Parathyroid adenoma (tissue), 2 donors: Measurements from ENCODE around the gene CAMK1D.

Experiments
- H2AFZ ChIP-seq: fragments of 300-600 bp; sonication (generic); one replicate; pipeline ENCODE4 v1.7.0; 2017; ENCODE audit warnings: antibody characterized with exemption, mild to moderate bottlenecking
- H3K27ac ChIP-seq: fragments of 300-600 bp; sonication (generic); one replicate; pipeline ENCODE4 v1.7.0; 2017
- H3K27me3 ChIP-seq: fragments of 300-600 bp; sonication (generic); one replicate; pipeline ENCODE4 v1.7.0; 2017; ENCODE audit warnings: low read length; ENCODE audit not compliant: control insufficient read depth, insufficient read depth
- H3K36me3 ChIP-seq: fragments of 300-600 bp; sonication (generic); one replicate; pipeline ENCODE4 v1.7.0; 2017; ENCODE audit warnings: low read length; ENCODE audit not compliant: control insufficient read depth, insufficient read depth
- H3K4me1 ChIP-seq: fragments of 300-600 bp; sonication (generic); one replicate; pipeline ENCODE4 v1.7.0; 2017; ENCODE audit warnings: control low read depth
- H3K4me2 ChIP-seq: fragments of 300-600 bp; sonication (generic); one replicate; pipeline ENCODE4 v1.7.0; 2017; ENCODE audit warnings: low read length
- H3K4me3 ChIP-seq: fragments of 300-600 bp; sonication (generic); one replicate; pipeline ENCODE4 v1.7.0; 2017; ENCODE audit warnings: low read depth, low read length
- H3K79me2 ChIP-seq: fragments of 300-600 bp; sonication (generic); one replicate; pipeline ENCODE4 v1.7.0; 2017; ENCODE audit warnings: control low read depth
- H3K9ac ChIP-seq: fragments of 300-600 bp; sonication (generic); one replicate; pipeline ENCODE4 v1.7.0; 2017; ENCODE audit warnings: mild to moderate bottlenecking
- H3K9me3 ChIP-seq: fragments of 300-600 bp; sonication (generic); one replicate; pipeline ENCODE4 v1.7.0; 2017; ENCODE audit warnings: low read length; ENCODE audit not compliant: control insufficient read depth
- TF ChIP-seq, protein P1 (sequence below): fragments of 300-600 bp; sonication (generic); IDR thresholded peaks from one replicate; pipeline ENCODE4 v1.7.0; 2017; ENCODE audit warnings: antibody characterized with exemption, mild to moderate bottlenecking
- donor health status: primary hyperparathyroidism.

CAMK1D gene

DNA sequence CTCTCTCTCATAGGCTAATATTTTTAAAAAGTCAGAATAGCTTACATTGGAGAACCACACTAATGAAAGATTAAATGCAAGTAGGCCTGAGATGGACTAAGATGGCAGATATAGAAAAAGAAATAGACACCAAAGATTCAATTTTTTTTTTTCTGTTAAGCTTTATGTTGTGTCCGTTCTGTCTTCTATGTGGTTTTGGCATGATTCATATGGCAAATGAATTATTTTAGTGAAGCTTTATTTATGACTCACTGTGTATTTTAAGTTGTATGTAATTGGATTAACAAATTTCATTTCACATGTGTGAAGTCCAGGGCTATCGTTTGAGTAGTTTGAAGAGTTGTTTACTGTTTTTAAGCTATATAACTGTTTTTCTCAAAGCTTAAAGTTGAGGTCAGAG, 214.8 kb downstream of the CAMK1D start:
- Histone ChIP-seq H3K4me2 (no peak overlapping the region), H3K9me3 (no peaks in the 10 kb centered on the region), H3K79me2 (no peaks in the 10 kb centered on the region), H3K36me3 (no peaks in the 10 kb centered on the region), H3K9ac (no peak overlapping the region), H3K4me1 (no peaks in the 10 kb centered on the region), H3K27ac (no peak overlapping the region), H2AFZ (no peak overlapping the region), H3K4me3 (no peak overlapping the region), H3K27me3 (no peaks in the 10 kb centered on the region)
- TF ChIP-seq, protein P1, sequence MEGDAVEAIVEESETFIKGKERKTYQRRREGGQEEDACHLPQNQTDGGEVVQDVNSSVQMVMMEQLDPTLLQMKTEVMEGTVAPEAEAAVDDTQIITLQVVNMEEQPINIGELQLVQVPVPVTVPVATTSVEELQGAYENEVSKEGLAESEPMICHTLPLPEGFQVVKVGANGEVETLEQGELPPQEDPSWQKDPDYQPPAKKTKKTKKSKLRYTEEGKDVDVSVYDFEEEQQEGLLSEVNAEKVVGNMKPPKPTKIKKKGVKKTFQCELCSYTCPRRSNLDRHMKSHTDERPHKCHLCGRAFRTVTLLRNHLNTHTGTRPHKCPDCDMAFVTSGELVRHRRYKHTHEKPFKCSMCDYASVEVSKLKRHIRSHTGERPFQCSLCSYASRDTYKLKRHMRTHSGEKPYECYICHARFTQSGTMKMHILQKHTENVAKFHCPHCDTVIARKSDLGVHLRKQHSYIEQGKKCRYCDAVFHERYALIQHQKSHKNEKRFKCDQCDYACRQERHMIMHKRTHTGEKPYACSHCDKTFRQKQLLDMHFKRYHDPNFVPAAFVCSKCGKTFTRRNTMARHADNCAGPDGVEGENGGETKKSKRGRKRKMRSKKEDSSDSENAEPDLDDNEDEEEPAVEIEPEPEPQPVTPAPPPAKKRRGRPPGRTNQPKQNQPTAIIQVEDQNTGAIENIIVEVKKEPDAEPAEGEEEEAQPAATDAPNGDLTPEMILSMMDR = no peak

DNA sequence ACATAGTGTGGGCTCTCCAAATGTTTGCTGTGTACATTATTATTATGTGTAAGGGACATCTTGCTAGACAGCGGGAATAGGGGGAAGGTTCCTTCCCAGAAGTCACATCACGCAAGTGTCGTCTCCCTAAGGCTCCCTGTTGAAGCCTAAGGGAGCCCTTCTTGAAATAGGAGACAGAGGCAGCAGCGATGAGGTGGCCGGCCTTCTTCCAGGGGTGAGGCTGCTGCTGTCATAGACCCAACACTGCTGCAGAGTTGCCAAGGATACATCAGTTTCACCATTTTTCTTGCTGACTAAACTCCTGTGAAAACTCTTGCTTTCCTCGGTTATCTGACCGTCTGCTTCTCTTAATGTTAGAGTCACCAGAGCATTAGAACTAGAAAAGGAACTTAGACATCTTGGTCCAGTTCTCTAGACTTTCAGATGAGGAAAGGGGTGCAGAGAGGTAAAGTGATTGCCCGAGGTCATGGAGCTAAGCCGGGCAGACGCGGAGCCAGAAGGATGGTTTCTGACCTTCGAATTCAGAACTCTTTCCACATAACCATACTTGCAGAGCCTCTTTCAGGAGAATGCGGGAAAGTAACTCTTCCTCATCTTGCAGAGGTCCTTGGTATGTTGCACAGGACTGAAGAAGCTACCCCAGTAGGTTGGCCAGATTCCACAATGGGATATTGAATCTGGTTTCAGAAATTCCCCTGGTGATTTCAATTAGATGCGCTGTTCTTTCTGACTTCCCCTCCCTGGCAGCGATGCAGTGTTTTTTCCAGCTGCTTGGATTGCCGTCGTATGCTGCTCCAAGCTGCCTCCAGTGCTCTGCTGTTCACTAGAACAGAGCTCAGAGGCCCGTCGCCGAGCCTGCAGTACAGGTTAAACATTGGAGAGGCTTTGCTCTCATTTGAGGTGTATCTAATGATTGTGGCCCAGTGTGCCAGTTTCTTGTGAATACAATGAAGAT, 217.1 kb downstream of the CAMK1D start:
- Histone ChIP-seq H3K27me3 (no peaks in the 10 kb centered on the region), H3K79me2 (no peaks in the 10 kb centered on the region), H3K36me3 (no peaks in the 10 kb centered on the region), H2AFZ (no peak overlapping the region), H3K4me3 (no peak overlapping the region), H3K4me1 (no peaks in the 10 kb centered on the region), H3K9ac (no peak overlapping the region), H3K9me3 (no peaks in the 10 kb centered on the region), H3K4me2 (no peak overlapping the region), H3K27ac (no peak overlapping the region)
- TF ChIP-seq, protein P1 = no peak

GRCh38 chr10:12568391-12569009, 219.2 kb downstream of the CAMK1D start:
- H3K4me2 ChIP-seq = no peak overlapping the region
- no peaks in the 10 kb centered on the region for H3K79me2 ChIP-seq
- H3K27ac ChIP-seq = no peak overlapping the region
- H3K4me3 ChIP-seq = no peak overlapping the region
- no peaks in the 10 kb centered on the region for H3K4me1 ChIP-seq
- H2AFZ ChIP-seq = no peak overlapping the region
- no peaks in the 10 kb centered on the region for H3K36me3 ChIP-seq
- TF ChIP-seq, protein P1 = no peak
- H3K9me3 ChIP-seq = no peaks in the 10 kb centered on the region
- H3K27me3 ChIP-seq = no peaks in the 10 kb centered on the region
- no peak overlapping the region for H3K9ac ChIP-seq

GRCh38 chr10:12572281-12572680, 222.9 kb downstream of the CAMK1D start:
- Histone ChIP-seq H3K4me1 (no peaks in the 10 kb centered on the region), H3K79me2 (no peaks in the 10 kb centered on the region), H3K9ac (no peak overlapping the region), H3K36me3 (no peaks in the 10 kb centered on the region), H3K27ac (no peak overlapping the region), H3K9me3 (no peaks in the 10 kb centered on the region), H2AFZ (no peak overlapping the region), H3K4me3 (no peak overlapping the region), H3K4me2 (no peak overlapping the region), H3K27me3 (no peaks in the 10 kb centered on the region)
- TF ChIP-seq, protein P1 = no peak
